GM23338 (cell line): ENCODE measurements around the gene MYL4. TPM values are rescaled to one million over a fixed set of nuclear protein-coding genes. Genes with fewer than 3 reads are reported as not detected.
A peak's percentile ranks its signal among the peaks of the same experiment; 100 is the strongest.
"Not testable (repeated sequence)": the region's sequence is repeated elsewhere in the genome, so short reads cannot be mapped to it uniquely, and the experiment has no call there.

Experiments used
- ATAC-seq: fragments of 200-7000 bp; cut with Tn5 transposase; 3 replicates; pipeline ENCODE4 v1.9.1; 2020
- DNase-seq: peaks from one replicate; pipeline ENCODE4 v3.0.0-alpha.2; 2015; ENCODE audit warnings: low spot score
- H2AFZ ChIP-seq: fragments of 200-600 bp; sonication (generic); 2 replicates; pipeline ENCODE4 v1.8.0; 2016; ENCODE audit warnings: antibody characterized with exemption, mild to moderate bottlenecking, moderate library complexity
- H3F3A ChIP-seq: fragments of 200-600 bp; sonication (generic); replicated peaks from 2 replicates; pipeline ENCODE4 v1.8.0; 2017; ENCODE audit warnings: antibody characterized with exemption, mixed run types, low read depth
- H3K27ac ChIP-seq: fragments of 200-600 bp; sonication (generic); 2 replicates; pipeline ENCODE4 v1.6.1; 2016; ENCODE audit warnings: low read depth
- H3K27me3 ChIP-seq: fragments of 200-600 bp; sonication (generic); 2 replicates; pipeline ENCODE4 v1.8.0; 2016; ENCODE audit warnings: mild to moderate bottlenecking, mixed run types, moderate library complexity; ENCODE audit not compliant: insufficient read depth
- H3K36me3 ChIP-seq: fragments of 200-600 bp; sonication (generic); 2 replicates; pipeline ENCODE4 v1.8.0; 2016; ENCODE audit warnings: mild to moderate bottlenecking; ENCODE audit not compliant: insufficient read depth
- H3K4me1 ChIP-seq: fragments of 200-600 bp; sonication (generic); 2 replicates; pipeline ENCODE4 v1.8.0; 2016; ENCODE audit warnings: mild to moderate bottlenecking, moderate library complexity; ENCODE audit not compliant: insufficient read depth
- H3K4me2 ChIP-seq: fragments of 200-600 bp; sonication (generic); 2 replicates; pipeline ENCODE4 v1.7.1; 2017; ENCODE audit warnings: mixed run types
- H3K4me3 ChIP-seq: fragments of 200-600 bp; sonication (generic); 2 replicates; pipeline ENCODE4 v1.6.1; 2016; ENCODE audit warnings: mixed run types
- H3K79me2 ChIP-seq: fragments of 200-600 bp; sonication (generic); replicated peaks from 2 replicates; pipeline ENCODE4 v1.8.0; 2017; ENCODE audit warnings: mild to moderate bottlenecking; ENCODE audit not compliant: insufficient read depth
- H3K9me2 ChIP-seq: fragments of 200-600 bp; sonication (generic); 2 replicates; pipeline ENCODE4 v1.8.0; 2017; ENCODE audit not compliant: insufficient read depth
- H4K20me1 ChIP-seq: fragments of 200-600 bp; sonication (generic); replicated peaks from 2 replicates; pipeline ENCODE4 v1.8.0; 2017; ENCODE audit warnings: mild to moderate bottlenecking; ENCODE audit not compliant: insufficient read depth
- H3K27ac Mint-ChIP-seq: 2 replicates; pipeline ENCODE4 v1.8.0; 2020; ENCODE audit warnings: inconsistent platforms, mild to moderate bottlenecking, moderate library complexity, mixed read lengths
- H3K27me3 Mint-ChIP-seq: 3 replicates; pipeline ENCODE4 v1.8.0; 2022; ENCODE audit warnings: low read depth, mild to moderate bottlenecking, moderate library complexity, mixed read lengths, inconsistent platforms; ENCODE audit not compliant: insufficient read depth, poor library complexity
- H3K36me3 Mint-ChIP-seq: 3 replicates; pipeline ENCODE4 v1.8.0; 2021; ENCODE audit warnings: low read depth, mild to moderate bottlenecking, inconsistent platforms, moderate library complexity, mixed read lengths
- H3K4me1 Mint-ChIP-seq: 3 replicates; pipeline ENCODE4 v1.8.0; 2020; ENCODE audit warnings: mild to moderate bottlenecking, inconsistent platforms, mixed read lengths
- H3K4me3 Mint-ChIP-seq: 3 replicates; pipeline ENCODE4 v1.8.0; 2021; ENCODE audit warnings: moderate library complexity, mild to moderate bottlenecking, inconsistent platforms, mixed read lengths
- H3K9me3 Mint-ChIP-seq: 3 replicates; pipeline ENCODE4 v1.8.0; 2020; ENCODE audit warnings: moderate library complexity, mild to moderate bottlenecking, inconsistent platforms, mixed read lengths
- CREB1 ChIP-seq: fragments of 250-450 bp; sonication (Bioruptor Pico); IDR thresholded peaks from 2 replicates; pipeline ENCODE4 v1.5.0; 2020; ENCODE audit warnings: low read depth, mild to moderate bottlenecking, moderate library complexity
- EZH2 ChIP-seq: fragments of 200-600 bp; sonication (generic); IDR thresholded peaks from one replicate; pipeline ENCODE4 v1.8.0; 2017; ENCODE audit warnings: antibody characterized with exemption, mild to moderate bottlenecking, low read depth; ENCODE audit not compliant: unreplicated experiment
- EZH2phosphoT487 ChIP-seq: fragments of 200-600 bp; sonication (generic); IDR thresholded peaks from one replicate; pipeline ENCODE4 v1.8.1; 2018; ENCODE audit warnings: antibody characterized with exemption; ENCODE audit not compliant: unreplicated experiment
- NANOG ChIP-seq: IDR thresholded peaks from 2 replicates; pipeline ENCODE4 v1.6.1; 2016; ENCODE audit warnings: antibody characterized with exemption, borderline replicate concordance
- POLR2AphosphoS5 ChIP-seq: IDR thresholded peaks from 2 replicates; pipeline ENCODE4 v1.6.1; 2016; ENCODE audit warnings: antibody characterized with exemption, low read depth
- STAT1 ChIP-seq: IDR thresholded peaks from one replicate; pipeline ENCODE4 v1.6.1; 2016; ENCODE audit warnings: antibody characterized with exemption; ENCODE audit not compliant: unreplicated experiment
- ZNF114 ChIP-seq: fragments of 250-450 bp; sonication (Bioruptor Pico); IDR thresholded peaks from 2 replicates; pipeline ENCODE4 v1.5.0; 2020; ENCODE audit warnings: mild to moderate bottlenecking, moderate library complexity
- ZNF331 ChIP-seq: fragments of 250-450 bp; sonication (Bioruptor Pico); IDR thresholded peaks from 2 replicates; pipeline ENCODE4 v1.5.0; 2020; ENCODE audit warnings: low read depth, mild to moderate bottlenecking, moderate library complexity
- polyA plus RNA-seq: library from polyadenylated mRNA; unstranded; fragments of >200 nt; fragmentation: Nextera tagmentation; extraction: Ambion mirVana; gene quantifications from 2 replicates; pipeline ENCODE4 v1.2.1, GENCODE V29; 2016
- total RNA-seq: library from RNA; depleted of rRNA; stranded (reverse); fragments of >200 nt; shearing (Covaris generic); gene quantifications from 2 replicates; pipeline ENCODE4 v1.2.3, GENCODE V29; 2014
- TF ChIP-seq, protein P1 (sequence below): IDR thresholded peaks from 2 replicates; pipeline ENCODE4 v1.6.1; 2016; ENCODE audit warnings: antibody characterized with exemption
- TF ChIP-seq, protein P2 (sequence below), 2 experiments: fragments of 200-600 bp in 1 of 2; sonication (generic) in 1 of 2; conservative IDR thresholded peaks; 2 replicates each; pipeline versions ENCODE4 v1.5.1 to v1.6.1; 2016 to 2017; ENCODE audit warnings: antibody characterized with exemption in 2 of 2, low read depth in 2 of 2, mild to moderate bottlenecking in 2 of 2, moderate library complexity in 1 of 2
- TF ChIP-seq, protein P3 (sequence below): IDR thresholded peaks from one replicate; pipeline ENCODE4 v1.6.1; 2018; ENCODE audit warnings: antibody characterized with exemption; ENCODE audit not compliant: unreplicated experiment

MYL4 gene
- total and polyA plus RNA-seq, 2 experiments from 2014 or later = 0.44 TPM; not detected in 1

DNA sequence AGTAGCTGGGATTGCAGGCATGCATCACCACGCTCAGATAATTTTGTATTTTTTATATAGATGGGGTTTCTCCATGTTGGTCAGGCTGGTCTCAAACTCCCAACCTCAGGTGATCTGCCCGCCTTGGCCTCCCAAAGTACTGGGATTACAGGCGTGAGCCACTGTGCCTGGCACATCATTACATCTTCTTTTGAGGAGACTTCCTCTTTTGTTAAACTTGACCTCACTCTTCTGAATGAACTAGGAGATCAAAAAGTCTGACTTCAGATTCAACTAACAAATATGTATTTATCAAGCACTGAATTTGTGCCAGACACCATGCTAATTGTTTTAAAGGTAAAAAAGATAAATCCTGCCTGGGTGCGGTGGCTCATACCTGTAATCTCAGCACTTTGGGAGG is 7.7 kb downstream of the MYL4 start:
- H3K36me3 Mint-ChIP-seq, H3K4me3 ChIP-seq, H2AFZ ChIP-seq, H3K9me2 ChIP-seq, H3K36me3 ChIP-seq, H4K20me1 ChIP-seq, H3K9me3 Mint-ChIP-seq, H3K79me2 ChIP-seq, H3K27ac ChIP-seq, H3K4me2 ChIP-seq, DNase-seq, H3K4me3 Mint-ChIP-seq, ATAC-seq, H3K27ac Mint-ChIP-seq, H3F3A ChIP-seq, H3K27me3 ChIP-seq: not testable (repeated sequence)
- H3K4me1 ChIP-seq = peaks cover 13% of the 10 kb centered on the region
- peaks cover 10% of the 10 kb centered on the region for H3K27me3 Mint-ChIP-seq
- H3K4me1 Mint-ChIP-seq = peaks cover 16% of the 10 kb centered on the region

DNA sequence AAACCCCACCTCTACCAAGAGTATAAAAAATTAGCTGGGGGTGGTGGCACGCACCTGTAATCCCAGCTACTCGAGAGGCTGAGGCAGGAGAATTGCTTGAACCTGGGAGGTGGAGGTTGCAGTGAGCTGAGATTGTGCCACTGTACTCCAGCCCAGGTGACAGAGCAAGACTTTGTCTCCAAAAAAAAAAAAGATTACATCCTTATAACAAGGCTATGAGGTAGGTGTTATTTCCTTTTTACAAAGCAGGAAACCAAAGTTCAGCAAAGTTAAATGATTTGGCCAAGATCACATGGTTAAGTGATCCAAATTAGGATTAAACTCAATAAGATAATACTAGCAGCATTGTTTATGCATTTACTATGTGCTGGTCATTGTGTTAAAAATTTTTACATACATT is 8.1 kb downstream of the MYL4 start:
- H3K4me3 ChIP-seq, H3K9me2 ChIP-seq, H3K27ac Mint-ChIP-seq, H3K27ac ChIP-seq, H3K36me3 ChIP-seq, ATAC-seq, H2AFZ ChIP-seq, H3K4me3 Mint-ChIP-seq, H4K20me1 ChIP-seq, H3K4me2 ChIP-seq, H3K36me3 Mint-ChIP-seq, H3K79me2 ChIP-seq, H3K9me3 Mint-ChIP-seq, H3K27me3 ChIP-seq, H3F3A ChIP-seq, DNase-seq: not testable (repeated sequence)
- Mint-ChIP-seq H3K27me3 (peaks cover 10% of the 10 kb centered on the region), H3K4me1 (peaks cover 16% of the 10 kb centered on the region)
- peaks cover 13% of the 10 kb centered on the region for H3K4me1 ChIP-seq

DNA sequence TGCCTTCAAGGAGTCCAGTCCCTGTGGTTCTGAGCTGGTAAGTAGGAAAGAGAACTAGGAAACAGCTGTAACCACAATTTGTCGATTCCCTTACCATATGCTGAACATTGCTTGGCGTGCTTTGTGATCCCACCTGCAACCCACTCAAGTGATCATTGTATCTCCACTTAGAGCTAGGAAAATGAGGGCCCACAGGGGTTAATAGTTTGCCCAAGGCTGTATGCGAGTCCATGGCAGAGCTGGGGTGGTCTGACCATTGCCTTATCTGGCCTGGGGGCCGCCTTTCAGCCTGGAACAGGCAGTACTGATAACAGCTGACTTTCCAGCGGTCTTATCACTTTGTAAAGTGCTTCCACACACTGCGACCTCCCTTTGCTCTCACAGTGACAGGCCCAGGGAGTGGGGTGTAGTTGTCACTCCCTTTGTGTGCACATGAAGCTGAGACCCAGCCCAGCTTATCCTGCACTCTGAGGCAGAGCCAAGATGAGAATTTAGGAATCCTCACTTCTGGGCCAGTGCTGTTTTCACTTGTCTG is 9.8 kb downstream of the MYL4 start:
- no peak overlapping the region for H3K4me3 ChIP-seq
- H3F3A ChIP-seq = no peaks in the 10 kb centered on the region
- H3K27me3 ChIP-seq = no peaks in the 10 kb centered on the region
- H2AFZ ChIP-seq = 0 out of 2 replicates have a peak overlapping the region, but pooled peaks have one; percentile 52
- H4K20me1 ChIP-seq = no peaks in the 10 kb centered on the region
- Mint-ChIP-seq H3K27ac (no peak overlapping the region), H3K4me1 (peaks cover 16% of the 10 kb centered on the region), H3K4me3 (no peak overlapping the region), H3K9me3 (peaks cover 8% of the 10 kb centered on the region), H3K27me3 (peaks cover 10% of the 10 kb centered on the region), H3K36me3 (peaks cover under 1% of the 10 kb centered on the region; the same call in 2 of the 3 replicates)
- H3K27ac ChIP-seq = no peak overlapping the region
- H3K4me1 ChIP-seq = peaks cover 13% of the 10 kb centered on the region
- H3K4me2 ChIP-seq = no peak overlapping the region
- no peaks in the 10 kb centered on the region for H3K36me3 ChIP-seq
- no peaks in the 10 kb centered on the region for H3K9me2 ChIP-seq
- DNase-seq = no peak
- ATAC-seq = no peak
- no peaks in the 10 kb centered on the region for H3K79me2 ChIP-seq
- TF ChIP-seq NANOG = no peak
- TF ChIP-seq STAT1 = no peak
- TF ChIP-seq, protein P1, sequence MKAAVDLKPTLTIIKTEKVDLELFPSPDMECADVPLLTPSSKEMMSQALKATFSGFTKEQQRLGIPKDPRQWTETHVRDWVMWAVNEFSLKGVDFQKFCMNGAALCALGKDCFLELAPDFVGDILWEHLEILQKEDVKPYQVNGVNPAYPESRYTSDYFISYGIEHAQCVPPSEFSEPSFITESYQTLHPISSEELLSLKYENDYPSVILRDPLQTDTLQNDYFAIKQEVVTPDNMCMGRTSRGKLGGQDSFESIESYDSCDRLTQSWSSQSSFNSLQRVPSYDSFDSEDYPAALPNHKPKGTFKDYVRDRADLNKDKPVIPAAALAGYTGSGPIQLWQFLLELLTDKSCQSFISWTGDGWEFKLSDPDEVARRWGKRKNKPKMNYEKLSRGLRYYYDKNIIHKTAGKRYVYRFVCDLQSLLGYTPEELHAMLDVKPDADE = no peak
- TF ChIP-seq, protein P2, sequence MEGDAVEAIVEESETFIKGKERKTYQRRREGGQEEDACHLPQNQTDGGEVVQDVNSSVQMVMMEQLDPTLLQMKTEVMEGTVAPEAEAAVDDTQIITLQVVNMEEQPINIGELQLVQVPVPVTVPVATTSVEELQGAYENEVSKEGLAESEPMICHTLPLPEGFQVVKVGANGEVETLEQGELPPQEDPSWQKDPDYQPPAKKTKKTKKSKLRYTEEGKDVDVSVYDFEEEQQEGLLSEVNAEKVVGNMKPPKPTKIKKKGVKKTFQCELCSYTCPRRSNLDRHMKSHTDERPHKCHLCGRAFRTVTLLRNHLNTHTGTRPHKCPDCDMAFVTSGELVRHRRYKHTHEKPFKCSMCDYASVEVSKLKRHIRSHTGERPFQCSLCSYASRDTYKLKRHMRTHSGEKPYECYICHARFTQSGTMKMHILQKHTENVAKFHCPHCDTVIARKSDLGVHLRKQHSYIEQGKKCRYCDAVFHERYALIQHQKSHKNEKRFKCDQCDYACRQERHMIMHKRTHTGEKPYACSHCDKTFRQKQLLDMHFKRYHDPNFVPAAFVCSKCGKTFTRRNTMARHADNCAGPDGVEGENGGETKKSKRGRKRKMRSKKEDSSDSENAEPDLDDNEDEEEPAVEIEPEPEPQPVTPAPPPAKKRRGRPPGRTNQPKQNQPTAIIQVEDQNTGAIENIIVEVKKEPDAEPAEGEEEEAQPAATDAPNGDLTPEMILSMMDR (conservative IDR thresholded peaks at IDR 0.05; ENCODE audit: low read depth in 2 of 2) = no peak
- TF ChIP-seq ZNF331 = no peak
- TF ChIP-seq POLR2AphosphoS5 = no peak
- no peak for TF ChIP-seq EZH2
- no peak for TF ChIP-seq EZH2phosphoT487
- no peak for TF ChIP-seq CREB1
- TF ChIP-seq, protein P3, sequence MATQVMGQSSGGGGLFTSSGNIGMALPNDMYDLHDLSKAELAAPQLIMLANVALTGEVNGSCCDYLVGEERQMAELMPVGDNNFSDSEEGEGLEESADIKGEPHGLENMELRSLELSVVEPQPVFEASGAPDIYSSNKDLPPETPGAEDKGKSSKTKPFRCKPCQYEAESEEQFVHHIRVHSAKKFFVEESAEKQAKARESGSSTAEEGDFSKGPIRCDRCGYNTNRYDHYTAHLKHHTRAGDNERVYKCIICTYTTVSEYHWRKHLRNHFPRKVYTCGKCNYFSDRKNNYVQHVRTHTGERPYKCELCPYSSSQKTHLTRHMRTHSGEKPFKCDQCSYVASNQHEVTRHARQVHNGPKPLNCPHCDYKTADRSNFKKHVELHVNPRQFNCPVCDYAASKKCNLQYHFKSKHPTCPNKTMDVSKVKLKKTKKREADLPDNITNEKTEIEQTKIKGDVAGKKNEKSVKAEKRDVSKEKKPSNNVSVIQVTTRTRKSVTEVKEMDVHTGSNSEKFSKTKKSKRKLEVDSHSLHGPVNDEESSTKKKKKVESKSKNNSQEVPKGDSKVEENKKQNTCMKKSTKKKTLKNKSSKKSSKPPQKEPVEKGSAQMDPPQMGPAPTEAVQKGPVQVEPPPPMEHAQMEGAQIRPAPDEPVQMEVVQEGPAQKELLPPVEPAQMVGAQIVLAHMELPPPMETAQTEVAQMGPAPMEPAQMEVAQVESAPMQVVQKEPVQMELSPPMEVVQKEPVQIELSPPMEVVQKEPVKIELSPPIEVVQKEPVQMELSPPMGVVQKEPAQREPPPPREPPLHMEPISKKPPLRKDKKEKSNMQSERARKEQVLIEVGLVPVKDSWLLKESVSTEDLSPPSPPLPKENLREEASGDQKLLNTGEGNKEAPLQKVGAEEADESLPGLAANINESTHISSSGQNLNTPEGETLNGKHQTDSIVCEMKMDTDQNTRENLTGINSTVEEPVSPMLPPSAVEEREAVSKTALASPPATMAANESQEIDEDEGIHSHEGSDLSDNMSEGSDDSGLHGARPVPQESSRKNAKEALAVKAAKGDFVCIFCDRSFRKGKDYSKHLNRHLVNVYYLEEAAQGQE = no peak
- TF ChIP-seq ZNF114 = no peak
